WTC11 (cell line): ENCODE results near the gene VWA2. TPM values are rescaled to one million over a fixed set of nuclear protein-coding genes. Genes with fewer than 3 reads are reported as not detected.

ENCODE experiments used
- ATAC-seq: fragments of 200-7000 bp; cut with Tn5 transposase; 2 replicates; pipeline ENCODE4 v1.10.0; 2021; ENCODE audit warnings: mild to moderate bottlenecking, moderate library complexity
- CTCF ChIA-PET: fragments of 300-600 bp; sonication (Branson Sonifier 250); formaldehyde crosslinking; loops from one replicate; lab custom pipeline; 2021; ENCODE audit warnings: antibody characterized with exemption; lab: Charles Lee
- POLR2A ChIA-PET: fragments of 350-600 bp; sonication (Branson Sonifier 250); formaldehyde crosslinking; loops from one replicate; lab custom pipeline; 2021; ENCODE audit warnings: antibody characterized with exemption; lab: Charles Lee
- DNase-seq: peaks from one replicate; pipeline ENCODE4 v3.0.0; 2021; ENCODE audit warnings: low spot score
- H3K27ac Mint-ChIP-seq: 2 replicates; pipeline ENCODE4 v1.8.0; 2021; ENCODE audit warnings: mixed read lengths
- H3K27me3 Mint-ChIP-seq: 2 replicates; pipeline ENCODE4 v1.8.0; 2021; ENCODE audit warnings: low read depth, mild to moderate bottlenecking, moderate library complexity, mixed read lengths
- H3K36me3 Mint-ChIP-seq: 2 replicates; pipeline ENCODE4 v1.8.0; 2021; ENCODE audit warnings: mixed read lengths
- H3K4me1 Mint-ChIP-seq: 2 replicates; pipeline ENCODE4 v1.8.0; 2022; ENCODE audit warnings: mixed read lengths
- H3K4me3 Mint-ChIP-seq: 2 replicates; pipeline ENCODE4 v1.8.0; 2021; ENCODE audit warnings: mild to moderate bottlenecking, moderate library complexity, mixed read lengths
- H3K9me3 Mint-ChIP-seq: 2 replicates; pipeline ENCODE4 v1.8.0; 2021; ENCODE audit warnings: mixed read lengths
- AFF4 ChIP-seq: sonication (generic); formaldehyde crosslinking; IDR thresholded peaks from 2 replicates; pipeline ENCODE4 v1.8.1; 2023; ENCODE audit warnings: mild to moderate bottlenecking, missing genetic modification reagents, borderline replicate concordance
- ARID4B ChIP-seq: sonication (generic); formaldehyde crosslinking; IDR thresholded peaks from 2 replicates; pipeline ENCODE4 v1.8.0; 2023; ENCODE audit warnings: missing genetic modification reagents, mild to moderate bottlenecking, borderline replicate concordance
- ATF2 ChIP-seq: sonication (generic); formaldehyde crosslinking; IDR thresholded peaks from 2 replicates; pipeline ENCODE4 v1.8.1; 2022; ENCODE audit warnings: low read depth, missing genetic modification reagents, borderline replicate concordance
- E2F4 ChIP-seq: sonication (generic); formaldehyde crosslinking; IDR thresholded peaks from 2 replicates; pipeline ENCODE4 v1.8.1; 2022; ENCODE audit warnings: low read depth, mild to moderate bottlenecking, moderate library complexity, missing genetic modification reagents, borderline replicate concordance
- GABPB1 ChIP-seq: sonication (generic); formaldehyde crosslinking; IDR thresholded peaks from 2 replicates; pipeline ENCODE4 v1.8.1; 2023; ENCODE audit warnings: mild to moderate bottlenecking, missing genetic modification reagents
- GRHL2 ChIP-seq: fragments of 250-450 bp; sonication (Bioruptor Pico); IDR thresholded peaks from 2 replicates; pipeline ENCODE4 v1.8.0; 2022; ENCODE audit warnings: mild to moderate bottlenecking, moderate library complexity; ENCODE audit not compliant: insufficient replicate concordance, severe bottlenecking
- NFE2L1 ChIP-seq: sonication (generic); formaldehyde crosslinking; IDR thresholded peaks from 2 replicates; pipeline ENCODE4 v1.8.1; 2023; ENCODE audit warnings: missing genetic modification reagents
- NFYB ChIP-seq: sonication (generic); formaldehyde crosslinking; conservative IDR thresholded peaks from 2 replicates; pipeline ENCODE4 v1.8.0; 2022; ENCODE audit warnings: low read depth, missing genetic modification reagents
- OVOL2 ChIP-seq: fragments of 250-450 bp; sonication (Bioruptor Pico); IDR thresholded peaks from 2 replicates; pipeline ENCODE4 v1.9.0; 2021; ENCODE audit warnings: mild to moderate bottlenecking, borderline replicate concordance
- USF2 ChIP-seq: sonication (generic); formaldehyde crosslinking; IDR thresholded peaks from 2 replicates; pipeline ENCODE4 v1.8.1; 2023; ENCODE audit warnings: mild to moderate bottlenecking, missing genetic modification reagents, moderate library complexity
- ZNF138 ChIP-seq: sonication (generic); formaldehyde crosslinking; conservative IDR thresholded peaks from 2 replicates; pipeline ENCODE4 v1.8.1; 2022; ENCODE audit warnings: mild to moderate bottlenecking, moderate library complexity, missing genetic modification reagents
- ZNF396 ChIP-seq: fragments of 250-450 bp; sonication (Bioruptor Pico); IDR thresholded peaks from 2 replicates; pipeline ENCODE4 v1.8.0; 2021; ENCODE audit warnings: mild to moderate bottlenecking, moderate library complexity, borderline replicate concordance
- ZNF416 ChIP-seq: fragments of 250-450 bp; sonication (Bioruptor Pico); IDR thresholded peaks from 2 replicates; pipeline ENCODE4 v1.9.0; 2021; ENCODE audit warnings: mild to moderate bottlenecking, inconsistent platforms
- ZNF423 ChIP-seq: fragments of 250-450 bp; sonication (Bioruptor Pico); IDR thresholded peaks from 2 replicates; pipeline ENCODE4 v2.1.2; 2022; ENCODE audit warnings: mild to moderate bottlenecking, moderate library complexity
- ZNF425 ChIP-seq: fragments of 250-450 bp; sonication (Bioruptor Pico); conservative IDR thresholded peaks from 2 replicates; pipeline ENCODE4 v1.9.0; 2021; ENCODE audit warnings: mild to moderate bottlenecking
- ZSCAN18 ChIP-seq: fragments of 250-450 bp; sonication (Bioruptor Pico); IDR thresholded peaks from 2 replicates; pipeline ENCODE4 v2.1.2; 2022; ENCODE audit warnings: mild to moderate bottlenecking, moderate library complexity
- total RNA-seq: library from RNA; stranded (reverse); gene quantifications from 3 replicates; pipeline ENCODE4 v1.2.3, GENCODE V29; 2021

The VWA2 gene
- total RNA-seq, 1 experiment from 2014 or later: 2.1 TPM

GRCh38 chr10:114279289-114279688, 40.2 kb downstream of the VWA2 start:
- POLR2A ChIA-PET: interaction anchor here (0.6 kb wide), 1 partner anchor 41 kb away, joined by 4 read pairs; no protein-coding TSS in a partner anchor
- H3K9me3 Mint-ChIP-seq: no peaks in the 10 kb centered on the region

More at GRCh38 chr10:114279289-114279688, 40.2 kb downstream of the VWA2 start:
- DNase-seq (no peak), ATAC-seq (no peak)
- CTCF ChIA-PET: interaction anchor here (1.0 kb wide), 1 partner anchor 25 kb away, joined by 3 read pairs; no protein-coding TSS in a partner anchor
- Mint-ChIP-seq H3K4me3 (no peak overlapping the region), H3K27me3 (no peaks in the 10 kb centered on the region), H3K4me1 (no peaks in the 10 kb centered on the region), H3K27ac (no peak overlapping the region), H3K36me3 (no peaks in the 10 kb centered on the region)
- no peak for TF ChIP-seq ZNF396 (CRISPR knock-in tag)
- no peak for TF ChIP-seq ZNF416 (CRISPR knock-in tag)
- no peak for TF ChIP-seq ZSCAN18 (CRISPR knock-in tag)
- no peak for TF ChIP-seq NFE2L1
- no peak for TF ChIP-seq GABPB1
- TF ChIP-seq USF2: no peak
- no peak for TF ChIP-seq AFF4 (CRISPR knock-in tag)
- no peak for TF ChIP-seq ZNF423 (CRISPR knock-in tag)
- no peak for TF ChIP-seq E2F4 (CRISPR knock-in tag)
- no peak for TF ChIP-seq ZNF425 (CRISPR knock-in tag)
- no peak for TF ChIP-seq ATF2 (CRISPR knock-in tag)
- no peak for TF ChIP-seq OVOL2 (CRISPR knock-in tag)
- no peak for TF ChIP-seq ZNF138 (CRISPR knock-in tag)
- TF ChIP-seq ARID4B: no peak
- TF ChIP-seq GRHL2 (CRISPR knock-in tag): no peak
- TF ChIP-seq NFYB (CRISPR knock-in tag): no peak
